ENCODE data around the gene PTPRM. TPM values are rescaled to one million over a fixed set of nuclear protein-coding genes. Genes with fewer than 3 reads are reported as not detected.

Gene PTPRM
- total RNA-seq, 1 donor from 2014 or later, result 40.1 TPM

DNA sequence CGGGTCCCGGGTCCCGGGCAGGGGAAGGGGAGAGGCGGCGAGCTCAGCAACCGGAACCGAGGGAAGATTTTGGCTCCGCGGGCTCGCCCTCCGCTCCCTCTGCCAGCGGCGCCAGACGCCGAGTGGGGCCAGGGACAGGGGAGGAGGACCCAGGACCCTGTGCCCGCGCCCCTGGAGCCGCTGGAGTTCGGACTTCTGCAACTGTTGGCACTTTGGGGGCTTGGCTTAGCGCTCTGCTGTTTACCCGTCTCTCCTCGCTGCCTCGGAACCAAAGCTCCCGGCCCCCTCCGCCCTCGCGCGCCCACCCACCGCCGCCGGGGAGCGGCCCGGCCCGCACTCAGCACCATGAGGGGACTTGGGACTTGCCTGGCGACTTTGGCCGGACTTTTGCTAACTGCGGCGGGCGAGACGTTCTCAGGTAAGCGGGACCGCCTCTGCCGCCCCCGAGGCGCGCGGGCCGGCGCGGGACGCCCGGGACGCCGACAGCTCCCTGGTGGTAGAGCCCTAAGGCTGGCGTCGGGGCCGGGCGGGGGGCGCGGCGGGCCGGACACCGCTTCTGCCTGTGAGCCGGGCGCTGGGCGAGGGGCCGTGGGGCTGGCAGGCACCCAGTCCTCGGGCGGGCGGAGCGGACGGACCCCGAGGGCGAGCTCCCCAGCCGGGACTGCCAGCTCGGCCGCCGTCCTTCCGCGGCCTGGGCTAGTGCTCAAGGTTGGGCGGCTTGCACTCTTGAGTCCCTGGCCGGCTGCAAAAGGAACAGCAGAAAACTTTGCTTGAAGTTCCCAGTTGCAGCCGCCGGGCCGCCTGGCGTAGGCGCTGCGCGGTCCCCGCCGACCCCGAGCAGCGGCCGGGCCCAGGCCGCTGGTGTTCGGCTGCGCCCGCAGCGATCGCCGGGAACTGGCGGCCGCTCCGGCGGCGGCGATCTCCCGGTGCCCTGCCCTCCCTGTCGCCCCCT is 634 bp downstream of the PTPRM start:
- DNase-seq (ENCODE audit: low read depth in 2 of 2), result peak; percentile 61 to 76

DNA sequence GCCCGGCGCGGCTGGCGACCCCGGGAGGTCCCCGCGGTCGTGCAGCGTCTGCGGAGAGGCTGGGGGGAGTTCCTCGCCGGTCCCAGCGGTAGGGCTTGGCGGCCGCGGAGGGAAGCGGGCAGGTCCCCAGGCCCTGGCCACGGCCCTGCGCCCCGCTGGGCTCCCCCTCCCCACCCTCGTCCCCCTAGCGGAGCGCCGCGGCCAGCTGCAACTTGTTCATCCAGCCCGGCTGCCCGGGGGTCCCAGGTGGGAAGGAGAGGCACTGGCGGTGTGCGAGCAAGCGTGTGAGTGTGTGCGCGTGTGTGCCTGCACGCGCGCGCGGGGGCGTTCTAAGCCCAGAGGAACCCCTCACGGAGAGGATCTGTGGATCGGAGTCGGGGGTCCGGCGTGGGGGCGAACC is 1.3 kb downstream of the PTPRM start:
- DNase-seq (ENCODE audit: low read depth in 2 of 2), result peak; percentile 31 to 65

DNA sequence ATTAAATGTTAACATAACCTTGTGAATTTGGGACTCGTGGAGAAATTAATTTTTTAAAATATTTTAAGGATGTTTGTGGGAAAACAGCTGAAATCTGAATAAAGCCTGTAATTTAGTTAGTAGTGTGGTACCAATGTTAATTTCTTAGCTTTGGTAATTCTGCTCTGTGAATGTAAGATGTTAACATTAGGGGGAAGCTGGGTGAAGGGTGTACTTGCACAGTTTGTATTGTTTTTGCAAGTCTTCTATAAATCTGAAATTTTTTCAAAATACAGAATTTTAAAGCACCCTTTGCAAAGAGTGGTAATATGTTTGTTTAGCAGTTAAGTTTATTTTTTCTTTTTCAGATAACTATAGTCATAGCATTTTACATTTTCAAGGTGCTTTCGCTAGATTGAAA is 4.5 kb downstream of the PTPRM start:
- DNase-seq (ENCODE audit: low read depth in 2 of 2), result no peak

DNA sequence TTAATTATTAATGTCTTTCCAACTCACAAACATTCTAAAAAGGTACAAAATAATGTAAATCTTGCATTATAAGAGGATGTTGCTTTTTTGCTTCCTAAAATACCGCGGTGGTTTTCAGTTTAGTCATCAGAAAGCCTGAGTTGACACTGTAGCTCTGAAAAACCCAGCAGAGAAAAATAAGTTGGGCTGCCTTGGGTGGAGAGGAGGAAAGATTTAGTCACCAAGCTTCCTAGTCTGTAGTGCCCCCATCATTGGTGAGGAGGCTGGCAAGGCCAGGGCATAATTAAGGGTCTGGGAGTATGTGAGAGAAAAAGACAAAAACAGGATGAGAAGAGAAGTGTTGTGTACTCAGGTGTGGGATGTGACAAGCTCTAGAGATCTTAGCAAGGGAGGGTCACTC is 5.7 kb downstream of the PTPRM start:
- peak; percentile 8 to 49 for DNase-seq (ENCODE audit: low read depth in 2 of 2)

DNA sequence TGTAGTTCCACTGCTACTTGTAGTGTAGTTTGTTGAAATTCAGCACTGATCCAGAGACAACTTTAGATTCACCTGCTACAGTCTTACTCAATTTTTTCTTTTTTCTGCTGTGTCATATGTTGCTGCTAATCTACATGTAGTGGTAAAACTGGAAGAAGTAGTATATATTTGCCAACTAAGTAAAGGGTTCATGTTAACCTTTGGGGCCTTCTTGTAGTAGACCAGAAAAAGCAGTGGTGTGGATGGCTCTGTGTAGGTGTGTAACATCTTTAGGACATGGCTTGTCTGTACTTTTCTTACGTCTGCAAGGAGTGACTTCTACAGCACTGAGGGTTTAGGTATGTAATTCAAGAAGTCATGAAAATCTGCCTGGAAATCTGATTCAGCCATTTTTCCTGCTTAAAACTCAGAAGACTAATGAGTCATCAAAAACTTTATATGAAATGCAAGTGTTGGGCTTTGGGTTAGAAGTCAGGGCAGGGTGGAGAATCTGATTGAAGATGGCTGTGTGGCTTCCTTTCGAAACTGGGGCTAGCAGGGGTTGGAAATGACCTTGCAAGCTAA is 8.4 kb downstream of the PTPRM start:
- DNase-seq (ENCODE audit: low read depth in 2 of 2), result peak in 1 of 2 donors; percentile 35

DNA sequence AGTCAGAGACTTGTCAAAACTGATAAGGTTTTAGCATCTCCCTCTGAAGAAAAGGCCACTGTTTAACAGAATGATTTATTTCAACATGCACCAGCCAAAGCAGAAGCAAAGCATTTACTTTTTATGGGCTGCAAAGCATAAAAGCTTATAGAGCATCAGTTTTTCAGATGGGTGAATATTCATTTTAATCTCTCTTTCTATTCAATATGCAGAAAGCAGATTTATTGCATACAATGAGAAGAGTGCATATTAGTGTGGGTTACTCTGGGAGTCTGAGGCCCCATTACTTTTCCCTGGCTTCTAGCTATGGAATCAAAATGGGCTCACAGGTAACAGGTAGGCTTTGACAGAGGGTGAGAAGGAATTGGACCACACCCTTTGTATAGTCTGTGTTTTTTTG is 9.0 kb downstream of the PTPRM start:
- DNase-seq (ENCODE audit: low read depth in 2 of 2), result no peak

DNA sequence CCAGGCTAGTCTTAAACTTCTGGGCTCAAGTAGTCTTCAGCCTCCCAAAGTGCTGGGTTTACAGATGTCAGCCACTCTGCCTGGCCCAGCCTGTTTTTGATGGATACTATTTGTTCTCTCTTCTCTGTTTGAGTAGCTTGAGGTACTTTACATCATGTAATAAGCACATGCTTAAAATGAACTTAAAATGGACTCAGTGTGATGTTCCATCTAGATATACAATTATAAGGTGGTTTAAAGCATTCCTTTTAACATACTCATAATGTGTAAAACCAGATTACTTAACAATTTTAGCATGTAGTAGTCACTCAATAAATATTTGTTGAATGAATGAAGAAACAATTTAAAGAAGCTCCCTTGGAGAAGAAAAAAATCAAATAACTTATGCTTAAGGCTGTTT is 9.6 kb downstream of the PTPRM start:
- no peak for DNase-seq (ENCODE audit: low read depth in 2 of 2)

DNA sequence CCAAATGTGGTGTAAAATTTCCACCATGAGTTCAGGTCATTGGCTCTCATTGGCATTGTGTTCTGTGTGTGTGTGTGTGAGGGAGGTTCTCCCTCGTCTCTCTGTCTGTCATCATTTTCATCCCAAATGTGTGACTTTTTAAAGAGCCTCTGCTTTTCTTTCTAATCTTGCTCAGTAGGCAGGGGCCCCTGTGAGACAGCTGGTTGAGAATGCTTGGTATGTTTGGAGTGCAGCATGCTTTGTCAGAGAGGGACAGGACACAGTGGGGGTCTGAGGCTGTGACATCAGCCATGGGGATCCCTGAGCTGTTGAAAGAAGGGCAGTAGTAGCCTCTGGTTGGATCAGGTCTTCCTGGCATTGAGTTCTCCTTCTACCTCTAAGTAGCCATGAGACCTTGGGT is 10.6 kb downstream of the PTPRM start:
- no peak for DNase-seq (ENCODE audit: low read depth in 2 of 2)

DNA sequence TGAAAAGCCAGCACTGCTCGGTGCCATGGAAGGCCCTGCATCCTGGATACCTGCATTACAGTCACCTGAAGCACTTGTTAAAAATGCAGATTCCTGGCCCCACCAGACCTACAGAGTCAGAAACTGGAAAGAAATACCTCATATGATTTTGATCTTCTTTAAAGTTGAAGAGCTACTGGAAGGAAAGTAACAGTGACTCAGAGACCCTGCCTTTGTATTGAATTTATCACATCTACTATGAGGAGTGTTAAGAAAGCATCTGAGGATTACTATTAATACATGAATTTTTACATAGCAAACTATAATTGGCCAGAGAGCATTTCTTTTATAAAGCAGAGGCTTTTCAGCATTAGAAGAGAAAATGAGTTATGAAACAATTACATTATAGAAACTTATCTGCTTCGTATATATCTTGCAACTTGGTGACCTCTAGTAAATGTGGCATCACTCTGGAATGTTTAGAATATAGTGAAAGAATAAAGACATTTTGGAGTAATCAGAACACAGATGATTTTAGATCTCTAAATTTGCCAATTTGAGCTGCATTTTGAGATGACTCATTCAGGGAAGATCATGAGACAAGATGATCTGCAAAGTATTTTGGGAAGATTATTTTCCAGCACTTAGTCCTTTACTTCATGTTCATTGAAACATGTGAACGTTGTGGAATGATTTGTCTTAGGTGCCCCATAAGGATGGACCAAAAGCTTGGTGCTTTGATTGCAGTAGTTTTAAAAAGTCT is 12.2 kb downstream of the PTPRM start:
- DNase-seq (ENCODE audit: low read depth in 2 of 2), result no peak

DNA sequence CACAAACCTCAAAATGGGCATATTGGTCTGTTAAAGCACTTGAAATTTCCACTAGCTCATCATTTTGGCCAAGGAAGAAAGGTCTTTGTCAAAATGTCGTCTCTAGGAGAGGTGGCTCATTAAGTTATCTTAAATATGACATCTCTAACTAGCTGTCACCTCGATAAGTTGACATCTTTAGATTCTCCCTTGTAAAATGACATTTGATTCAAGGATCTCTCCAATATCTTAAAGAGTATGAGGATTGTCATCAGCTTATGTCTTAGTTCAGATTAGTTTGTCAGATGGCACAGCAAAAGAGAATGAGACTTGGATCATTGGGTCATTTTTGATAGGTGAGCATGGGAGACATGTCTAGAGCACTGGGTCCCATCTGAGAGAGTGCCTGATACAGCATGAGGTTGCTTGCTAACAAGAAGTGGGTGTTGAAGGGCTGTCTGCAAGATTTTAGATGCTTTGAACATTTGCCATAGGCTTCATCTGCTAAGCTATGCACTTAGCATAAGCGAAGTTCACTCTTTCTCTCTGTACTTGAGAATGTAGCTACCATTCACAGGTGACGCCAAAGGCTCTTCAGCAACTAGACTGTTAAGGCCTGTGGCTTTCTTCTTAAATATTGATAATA is 12.9 kb downstream of the PTPRM start:
- DNase-seq (ENCODE audit: low read depth in 2 of 2), result no peak

DNA sequence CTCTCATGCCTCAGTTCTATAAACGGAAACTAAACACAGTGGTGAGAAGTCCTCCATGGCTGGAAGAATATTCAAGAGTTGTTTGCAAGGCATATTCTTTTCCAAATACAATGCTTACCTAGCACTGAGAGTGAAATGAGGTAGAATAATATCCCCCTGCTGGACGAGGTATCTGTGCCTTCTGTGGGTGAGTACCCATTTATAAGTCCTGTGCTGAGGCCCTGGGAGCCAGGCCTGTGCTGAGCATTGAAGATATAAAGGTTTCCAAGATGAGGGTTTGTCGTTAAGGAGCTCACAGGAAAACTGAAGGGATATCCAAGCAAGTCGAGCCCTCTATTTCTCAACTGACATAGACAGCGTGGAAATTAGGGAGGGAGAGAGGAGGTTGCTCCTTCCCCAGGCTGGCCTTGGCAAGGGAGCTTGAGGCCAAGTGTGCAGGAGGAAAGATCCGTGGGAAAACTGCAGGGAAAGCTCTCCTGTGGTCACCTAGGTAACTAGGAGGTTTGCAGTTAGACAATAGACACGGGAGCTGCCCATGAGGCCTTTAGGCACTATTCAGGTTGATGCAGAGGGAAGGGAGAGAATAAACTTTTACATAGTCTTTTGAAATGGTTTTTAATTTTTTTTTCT is 17.6 kb downstream of the PTPRM start:
- no peak for DNase-seq (ENCODE audit: low read depth in 2 of 2)

DNA sequence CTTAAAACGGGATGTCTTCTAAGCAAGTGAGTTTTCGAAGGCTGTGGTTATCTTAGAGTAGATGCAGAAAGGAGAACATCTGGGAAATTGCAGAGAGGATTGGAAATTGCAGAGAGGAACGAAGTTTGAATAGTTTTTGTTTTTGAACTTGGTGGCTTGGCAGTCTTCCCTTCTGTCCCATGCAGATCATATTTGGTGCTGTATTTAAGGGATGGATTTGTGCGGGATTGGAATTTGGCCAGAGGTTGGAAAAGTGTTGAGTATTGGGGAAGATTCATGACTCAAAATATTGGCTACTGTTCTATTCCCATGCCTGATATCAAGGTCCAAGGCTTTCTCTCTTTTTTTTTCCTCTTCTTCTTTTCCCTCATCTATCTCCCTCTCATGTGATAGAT is 18.2 kb downstream of the PTPRM start:
- DNase-seq (ENCODE audit: low read depth in 2 of 2), result no peak

DNA sequence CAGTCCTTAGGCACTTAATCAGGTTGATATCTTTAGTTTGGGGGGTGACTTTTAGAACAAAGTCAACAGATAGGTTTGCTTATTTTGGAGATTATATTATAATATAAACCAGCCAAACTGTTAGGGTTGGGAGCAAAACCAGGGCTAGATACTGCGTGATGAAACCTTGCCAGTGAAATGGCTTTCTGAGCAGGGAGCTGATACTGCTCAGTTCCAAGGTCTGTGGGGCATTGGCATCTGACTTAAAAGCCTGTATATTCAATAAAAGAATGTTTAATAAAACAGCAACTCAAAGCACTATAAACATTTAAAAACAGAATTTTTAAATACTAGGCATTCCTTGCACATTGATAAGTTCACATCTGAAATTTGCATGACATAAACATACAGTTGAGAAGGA is 19.3 kb downstream of the PTPRM start:
- no peak for DNase-seq (ENCODE audit: low read depth in 2 of 2)

DNA sequence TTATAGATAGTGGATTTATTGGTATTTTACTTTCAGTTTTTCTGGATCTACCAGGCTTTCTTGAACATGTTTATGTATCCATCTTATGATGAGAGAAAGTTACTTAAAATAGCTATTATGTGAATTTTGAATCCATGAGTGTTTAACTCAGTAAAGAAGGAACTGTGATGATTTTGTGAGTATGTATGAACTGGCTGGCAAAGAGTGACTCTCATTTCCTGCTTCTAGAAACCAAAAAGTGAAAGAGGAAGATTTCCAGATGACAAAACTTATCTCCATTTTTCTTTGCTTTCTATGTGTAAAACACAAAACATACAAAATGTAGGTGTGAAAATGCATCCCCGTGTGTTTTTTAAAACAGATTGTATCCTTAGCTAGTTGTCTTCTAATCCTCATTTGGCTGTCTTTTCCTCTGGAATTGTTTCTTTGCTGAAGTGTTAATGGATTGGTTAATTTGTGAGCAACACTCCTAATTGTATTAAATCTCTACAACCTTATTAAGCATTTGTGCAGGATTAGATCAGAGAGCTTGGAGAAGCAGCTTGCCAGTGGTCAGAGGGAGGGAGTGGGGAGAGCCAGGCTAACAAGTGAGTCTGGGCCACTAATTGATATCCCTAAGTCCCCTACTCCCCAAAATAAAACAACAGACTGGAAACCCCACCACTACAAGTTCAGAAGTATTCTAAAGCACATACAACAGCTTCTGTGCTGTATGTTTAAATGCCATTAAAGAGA is 23.9 kb downstream of the PTPRM start:
- DNase-seq (ENCODE audit: low read depth in 2 of 2), result no peak

DNA sequence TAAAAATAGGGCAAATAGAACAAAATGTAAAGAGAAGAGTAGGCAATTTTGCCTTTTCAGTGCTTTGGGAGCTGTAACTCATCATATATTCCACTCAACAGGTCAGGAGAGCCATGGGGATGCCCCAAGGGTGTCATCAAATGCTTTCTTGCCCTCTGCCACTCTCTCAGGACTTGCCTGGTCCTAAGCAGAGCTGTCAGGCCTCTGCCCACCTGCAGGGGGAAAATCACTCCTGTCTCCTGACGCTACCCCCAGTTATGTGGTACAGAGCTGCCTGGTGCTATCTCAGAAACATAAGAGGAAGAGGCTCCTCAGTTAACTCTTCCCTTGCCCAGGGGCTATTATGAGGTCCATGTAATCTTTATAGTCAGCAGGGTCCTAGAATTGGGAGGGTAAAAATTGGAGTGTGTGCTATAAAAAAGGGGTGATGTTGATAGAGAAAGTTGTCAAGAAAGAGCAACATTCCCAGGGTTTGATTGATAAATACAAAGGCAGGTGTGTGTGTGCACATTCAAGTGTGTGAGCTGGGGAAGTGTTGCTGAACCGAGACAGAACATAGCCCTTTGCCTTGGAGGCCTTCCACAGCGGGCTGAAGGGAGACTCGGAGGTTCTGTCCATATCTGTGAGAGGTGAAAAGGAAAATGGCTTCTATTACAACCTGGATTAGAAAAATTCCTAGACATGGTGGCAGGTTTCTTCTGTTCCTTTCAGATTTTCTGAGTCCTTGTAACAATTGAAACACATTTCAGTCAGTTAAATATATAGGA is 25.4 kb downstream of the PTPRM start:
- DNase-seq (ENCODE audit: low read depth in 2 of 2), result no peak

DNA sequence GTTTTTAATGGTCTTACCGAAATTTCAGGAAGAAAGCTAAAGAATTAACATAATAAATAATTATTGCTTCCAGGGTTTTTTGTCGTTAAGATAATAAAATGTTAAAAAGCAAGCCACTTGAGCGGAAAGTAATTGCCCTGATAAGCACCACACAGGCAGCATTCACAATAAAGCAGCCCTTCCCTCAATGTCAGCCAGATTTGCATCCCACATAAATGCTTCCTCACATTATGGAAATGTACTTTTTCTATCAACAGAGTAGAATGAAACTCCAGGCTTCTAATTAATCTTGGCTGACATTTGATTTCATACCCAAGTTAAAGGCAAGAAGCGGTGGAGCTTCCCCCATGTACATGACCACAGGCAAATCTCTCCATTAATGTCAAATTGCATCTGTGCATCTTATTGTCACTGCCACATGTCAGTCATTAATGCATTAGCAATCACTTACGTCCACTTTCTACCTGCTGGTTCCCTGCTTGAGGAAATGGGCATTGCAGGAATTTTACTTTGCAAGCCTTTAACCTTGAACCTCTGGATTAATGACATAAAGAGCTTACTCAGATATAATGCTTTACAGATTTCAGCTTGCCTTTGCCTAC is 26.2 kb downstream of the PTPRM start:
- no peak for DNase-seq (ENCODE audit: low read depth in 2 of 2)

DNA sequence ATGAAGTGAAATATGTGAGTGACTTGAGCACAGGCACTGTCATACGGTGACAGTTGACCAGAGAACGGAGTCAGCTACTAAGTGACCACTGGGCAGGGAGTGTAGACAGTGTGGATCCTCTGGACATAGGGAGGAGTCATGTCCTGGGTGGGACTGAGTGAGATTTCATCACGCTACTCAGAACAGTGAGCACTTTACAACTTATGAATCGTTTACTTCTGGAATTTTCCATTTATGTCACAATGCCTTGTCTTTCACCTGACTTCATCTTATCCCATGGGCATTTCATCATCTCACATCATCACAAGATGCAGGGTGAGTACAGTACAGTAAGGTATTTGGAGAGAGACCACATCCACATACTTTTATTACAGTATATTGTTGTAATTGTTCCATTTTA is 29.0 kb downstream of the PTPRM start:
- no peak for DNase-seq (ENCODE audit: low read depth in 2 of 2)

DNA sequence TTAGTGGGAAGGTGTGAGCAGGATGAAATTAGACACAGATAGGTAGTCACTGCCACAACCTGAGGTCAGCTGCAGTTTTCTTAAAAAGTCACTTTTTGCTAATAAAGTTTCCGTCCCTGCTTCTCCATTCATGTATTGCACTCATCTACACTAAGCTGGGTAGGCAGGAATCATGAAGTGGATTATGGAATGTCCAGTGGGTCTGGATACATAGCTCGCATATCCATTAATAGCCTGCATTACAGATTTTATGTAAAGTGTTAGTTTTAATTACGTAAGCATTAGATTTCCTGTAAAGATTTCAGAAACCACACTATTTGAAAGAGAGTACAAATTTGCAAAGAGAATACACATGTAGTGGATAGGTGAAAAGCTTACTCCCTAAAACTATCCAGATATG is 30.4 kb downstream of the PTPRM start:
- no peak for DNase-seq (ENCODE audit: low read depth in 2 of 2)

DNA sequence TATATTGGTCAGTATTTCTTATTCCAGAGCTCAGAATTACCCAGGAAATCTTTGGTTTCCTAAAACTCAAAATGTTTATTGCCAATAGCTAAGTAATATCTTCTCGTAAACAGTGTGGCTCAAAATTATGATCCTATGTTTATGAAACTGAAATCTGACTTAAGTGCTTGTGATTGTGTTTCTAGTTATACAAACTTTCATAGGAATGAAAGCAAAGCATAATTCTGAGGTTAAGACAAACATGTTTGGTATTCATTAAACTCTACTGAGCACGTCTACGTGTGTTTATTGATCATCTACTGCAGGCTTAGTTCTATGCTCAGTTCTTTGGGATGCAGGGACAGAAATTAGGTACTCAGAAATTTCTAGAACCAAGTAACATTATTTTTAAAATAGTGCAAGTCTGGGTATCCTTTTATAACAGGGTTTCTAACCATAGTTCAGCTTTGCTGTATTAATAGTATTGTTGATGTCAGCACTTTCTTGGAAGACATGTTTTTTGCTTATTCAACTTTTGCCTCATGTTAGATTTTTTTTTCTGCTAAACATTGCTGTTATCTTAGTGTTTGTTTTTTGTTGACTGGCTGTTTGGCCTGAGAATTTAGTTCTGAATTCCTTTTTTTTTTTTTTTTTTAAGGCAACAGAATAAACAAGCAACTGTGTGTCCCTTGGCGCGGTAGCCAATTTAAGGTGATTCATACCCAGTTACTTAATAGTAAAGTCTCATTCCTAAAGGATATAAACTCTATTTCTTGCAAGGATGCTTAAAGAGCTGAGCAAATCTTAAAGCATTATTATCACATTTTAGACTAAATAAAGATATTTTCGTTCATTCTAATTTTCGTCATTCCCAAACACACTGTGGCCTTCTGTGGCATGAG is 31.3 kb downstream of the PTPRM start:
- no peak for DNase-seq (ENCODE audit: low read depth in 2 of 2)

Measured in lung microvascular endothelial cell (primary cell).